GM12878 (cell line): ENCODE data around the gene CELSR3. TPM values are rescaled to one million over a fixed set of nuclear protein-coding genes. Genes with fewer than 3 reads are reported as not detected.

Source experiments
- BRCA1 ChIP-seq: IDR thresholded peaks from 2 replicates; pipeline ENCODE4 v1.6.1; 2011; ENCODE audit warnings: low read depth, low read length, improper control_type of control experiment
- CHD2 ChIP-seq: IDR thresholded peaks from 2 replicates; pipeline ENCODE4 v1.6.1; 2011; ENCODE audit warnings: low read depth, low read length, improper control_type of control experiment, borderline replicate concordance
- EGR1 ChIP-seq, 2 experiments: IDR thresholded peaks; 1 replicate in 1 of 2; 2 replicates in 1 of 2; pipeline ENCODE4 v1.6.1; 2011 to 2012; ENCODE audit warnings: low read depth in 2 of 2, low read length in 2 of 2, borderline replicate concordance in 1 of 2, mild to moderate bottlenecking in 1 of 2, moderate library complexity in 1 of 2
- MTA2 ChIP-seq: fragments of 450-650 bp; IDR thresholded peaks from 2 replicates; pipeline ENCODE4 v1.6.1; 2016; ENCODE audit warnings: low read depth, mild to moderate bottlenecking, moderate library complexity
- MYC ChIP-seq: IDR thresholded peaks from 2 replicates; pipeline ENCODE4 v1.6.1; 2011; ENCODE audit warnings: mild to moderate bottlenecking, low read length, moderate library complexity, inconsistent platforms; ENCODE audit not compliant: insufficient read depth, insufficient replicate concordance, insufficient read length, severe bottlenecking
- NBN ChIP-seq: fragments of 450-650 bp; IDR thresholded peaks from 2 replicates; pipeline ENCODE4 v1.6.1; 2016
- NFIC ChIP-seq: IDR thresholded peaks from 2 replicates; pipeline ENCODE4 v1.6.1; 2012; ENCODE audit warnings: low read depth, mild to moderate bottlenecking, inconsistent platforms, low read length, moderate library complexity
- NR2C2 ChIP-seq: IDR thresholded peaks from 2 replicates; pipeline ENCODE4 v1.6.1; 2011; ENCODE audit warnings: borderline replicate concordance, low read depth; ENCODE audit not compliant: control insufficient read depth, insufficient read length
- PML ChIP-seq: IDR thresholded peaks from 2 replicates; pipeline ENCODE4 v1.6.1; 2012; ENCODE audit warnings: low read length, inconsistent platforms
- RUNX3 ChIP-seq: IDR thresholded peaks from 2 replicates; pipeline ENCODE4 v1.6.1; 2012; ENCODE audit warnings: low read length, inconsistent platforms
- SREBF1 ChIP-seq: IDR thresholded peaks from 2 replicates; pipeline ENCODE4 v1.6.1; 2012; ENCODE audit warnings: mild to moderate bottlenecking, low read length
- ZBED1 ChIP-seq: IDR thresholded peaks from 2 replicates; pipeline ENCODE4 v1.6.1; 2016; ENCODE audit warnings: borderline replicate concordance
- polyA plus RNA-seq, 11 experiments: library from polyadenylated mRNA; depleted of rRNA in 4 of 11; unstranded in 6 of 11; stranded (reverse) in 5 of 11; fragments of >200 nt; fragmentation: Nextera tagmentation in 4 of 11; fragmentation: Illumina TruSeq in 1 of 11; extraction: Ambion mirVana in 4 of 11; extraction: Trizol in 1 of 11; gene quantifications; 1 replicate in 1 of 11; 2 replicates in 10 of 11; pipeline versions ENCODE4 v1.2.1 to v1.2.3, GENCODE V29; 2011 to 2016; ENCODE audit warnings: inconsistent platforms in 2 of 11, missing spikeins in 2 of 11, low read depth in 1 of 11
- total RNA-seq, 4 experiments: library from RNA; depleted of rRNA in 3 of 4; stranded (reverse); fragments of >200 nt in 3 of 4; fragmentation: Illumina TruSeq in 1 of 4; extraction: Trizol in 1 of 4; gene quantifications; 2 replicates each; pipeline versions ENCODE4 v1.2.1 to v1.2.3, GENCODE V29; 2013 to 2021
- TF ChIP-seq, protein P1 (sequence below): fragments of 450-650 bp; IDR thresholded peaks from 2 replicates; pipeline ENCODE4 v1.6.1; 2017; ENCODE audit warnings: mild to moderate bottlenecking, moderate library complexity
- TF ChIP-seq, protein P2 (sequence below): fragments of 450-650 bp; conservative IDR thresholded peaks from 2 replicates; pipeline ENCODE4 v1.6.1; 2017; ENCODE audit warnings: mild to moderate bottlenecking, moderate library complexity
- TF ChIP-seq, protein P3 (sequence below): fragments of 450-650 bp; IDR thresholded peaks from 2 replicates; pipeline ENCODE4 v1.6.1; 2018; ENCODE audit warnings: mild to moderate bottlenecking, low read depth, moderate library complexity; ENCODE audit not compliant: partially characterized antibody
- TF ChIP-seq, protein P4 (sequence below): fragments of 450-650 bp; IDR thresholded peaks from 2 replicates; pipeline ENCODE4 v1.6.1; 2016; ENCODE audit warnings: mild to moderate bottlenecking, moderate library complexity, borderline replicate concordance

Gene CELSR3
- total and polyA plus RNA-seq, 10 of the 15 experiments (the other 5 are each of a cell fraction or from before 2014, with no cell fraction given): 0.08 to 1.6 (median 0.57) TPM

DNA sequence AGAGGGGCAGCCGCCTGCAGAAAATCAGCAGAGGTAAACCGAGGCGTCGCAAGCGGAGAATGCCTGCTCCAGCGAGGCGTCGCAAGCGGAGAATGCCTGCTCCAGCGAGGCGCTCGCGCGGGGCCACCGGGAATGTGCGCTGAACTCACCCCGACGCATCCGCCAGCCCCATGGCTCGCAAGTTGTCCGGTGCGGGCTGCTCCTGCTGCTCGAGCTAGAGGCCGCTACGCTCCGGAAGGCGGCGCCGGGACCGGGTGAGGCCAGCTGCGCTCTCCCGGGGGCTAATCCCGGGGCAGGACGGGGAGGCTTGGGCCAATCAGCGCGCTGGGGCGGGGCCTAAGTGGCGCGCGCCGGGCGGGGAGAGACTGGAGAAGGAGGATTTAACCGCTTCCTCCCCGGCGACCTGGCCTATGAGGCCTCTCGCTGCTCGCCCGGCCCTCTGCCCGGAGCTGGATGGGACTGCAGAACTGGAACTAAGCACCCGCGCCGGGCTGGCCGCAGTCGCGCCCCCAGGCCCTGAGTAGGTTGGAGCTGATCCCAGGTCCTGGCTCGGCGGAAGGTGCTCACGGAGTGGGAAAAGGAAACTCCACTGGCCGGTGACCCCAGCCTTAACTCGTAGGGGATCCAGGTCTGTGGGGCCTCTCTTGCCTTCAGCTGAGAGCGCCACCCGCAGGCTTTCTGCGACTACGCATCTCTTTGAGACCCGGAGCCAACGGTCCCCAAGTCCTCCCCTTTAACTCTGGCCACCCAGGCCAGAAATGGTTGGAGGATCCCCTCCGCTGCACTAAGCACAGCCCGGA lies 27.3 kb downstream of the CELSR3 start, which contains the start of gene SLC26A6 (continued):
- TF ChIP-seq, protein P1, sequence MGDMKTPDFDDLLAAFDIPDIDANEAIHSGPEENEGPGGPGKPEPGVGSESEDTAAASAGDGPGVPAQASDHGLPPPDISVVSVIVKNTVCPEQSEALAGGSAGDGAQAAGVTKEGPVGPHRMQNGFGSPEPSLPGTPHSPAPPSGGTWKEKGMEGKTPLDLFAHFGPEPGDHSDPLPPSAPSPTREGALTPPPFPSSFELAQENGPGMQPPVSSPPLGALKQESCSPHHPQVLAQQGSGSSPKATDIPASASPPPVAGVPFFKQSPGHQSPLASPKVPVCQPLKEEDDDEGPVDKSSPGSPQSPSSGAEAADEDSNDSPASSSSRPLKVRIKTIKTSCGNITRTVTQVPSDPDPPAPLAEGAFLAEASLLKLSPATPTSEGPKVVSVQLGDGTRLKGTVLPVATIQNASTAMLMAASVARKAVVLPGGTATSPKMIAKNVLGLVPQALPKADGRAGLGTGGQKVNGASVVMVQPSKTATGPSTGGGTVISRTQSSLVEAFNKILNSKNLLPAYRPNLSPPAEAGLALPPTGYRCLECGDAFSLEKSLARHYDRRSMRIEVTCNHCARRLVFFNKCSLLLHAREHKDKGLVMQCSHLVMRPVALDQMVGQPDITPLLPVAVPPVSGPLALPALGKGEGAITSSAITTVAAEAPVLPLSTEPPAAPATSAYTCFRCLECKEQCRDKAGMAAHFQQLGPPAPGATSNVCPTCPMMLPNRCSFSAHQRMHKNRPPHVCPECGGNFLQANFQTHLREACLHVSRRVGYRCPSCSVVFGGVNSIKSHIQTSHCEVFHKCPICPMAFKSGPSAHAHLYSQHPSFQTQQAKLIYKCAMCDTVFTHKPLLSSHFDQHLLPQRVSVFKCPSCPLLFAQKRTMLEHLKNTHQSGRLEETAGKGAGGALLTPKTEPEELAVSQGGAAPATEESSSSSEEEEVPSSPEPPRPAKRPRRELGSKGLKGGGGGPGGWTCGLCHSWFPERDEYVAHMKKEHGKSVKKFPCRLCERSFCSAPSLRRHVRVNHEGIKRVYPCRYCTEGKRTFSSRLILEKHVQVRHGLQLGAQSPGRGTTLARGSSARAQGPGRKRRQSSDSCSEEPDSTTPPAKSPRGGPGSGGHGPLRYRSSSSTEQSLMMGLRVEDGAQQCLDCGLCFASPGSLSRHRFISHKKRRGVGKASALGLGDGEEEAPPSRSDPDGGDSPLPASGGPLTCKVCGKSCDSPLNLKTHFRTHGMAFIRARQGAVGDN: no peak
- TF ChIP-seq MYC (no peak), NBN (peak; percentile 77), PML (no peak), RUNX3 (no peak; the same call in 1 of the 2 replicates), BRCA1 (no peak), MTA2 (peak; percentile 45; the same call in 1 of the 2 replicates), CHD2 (peak; percentile 54; the same call in 1 of the 2 replicates), NFIC (no peak), NR2C2 (no peak), ZBED1 (no peak), SREBF1 (no peak), EGR1 (IDR thresholded peaks at IDR 0.05; ENCODE audit: borderline replicate concordance in 1 of 2, low read depth in 2 of 2, low read length in 2 of 2) (0 out of 3 replicates have a peak, but pooled peaks of 1 of the 2 experiments have one; percentile 14)
- TF ChIP-seq, protein P2, sequence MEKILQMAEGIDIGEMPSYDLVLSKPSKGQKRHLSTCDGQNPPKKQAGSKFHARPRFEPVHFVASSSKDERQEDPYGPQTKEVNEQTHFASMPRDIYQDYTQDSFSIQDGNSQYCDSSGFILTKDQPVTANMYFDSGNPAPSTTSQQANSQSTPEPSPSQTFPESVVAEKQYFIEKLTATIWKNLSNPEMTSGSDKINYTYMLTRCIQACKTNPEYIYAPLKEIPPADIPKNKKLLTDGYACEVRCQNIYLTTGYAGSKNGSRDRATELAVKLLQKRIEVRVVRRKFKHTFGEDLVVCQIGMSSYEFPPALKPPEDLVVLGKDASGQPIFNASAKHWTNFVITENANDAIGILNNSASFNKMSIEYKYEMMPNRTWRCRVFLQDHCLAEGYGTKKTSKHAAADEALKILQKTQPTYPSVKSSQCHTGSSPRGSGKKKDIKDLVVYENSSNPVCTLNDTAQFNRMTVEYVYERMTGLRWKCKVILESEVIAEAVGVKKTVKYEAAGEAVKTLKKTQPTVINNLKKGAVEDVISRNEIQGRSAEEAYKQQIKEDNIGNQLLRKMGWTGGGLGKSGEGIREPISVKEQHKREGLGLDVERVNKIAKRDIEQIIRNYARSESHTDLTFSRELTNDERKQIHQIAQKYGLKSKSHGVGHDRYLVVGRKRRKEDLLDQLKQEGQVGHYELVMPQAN: peak; percentile 78
- TF ChIP-seq, protein P3, sequence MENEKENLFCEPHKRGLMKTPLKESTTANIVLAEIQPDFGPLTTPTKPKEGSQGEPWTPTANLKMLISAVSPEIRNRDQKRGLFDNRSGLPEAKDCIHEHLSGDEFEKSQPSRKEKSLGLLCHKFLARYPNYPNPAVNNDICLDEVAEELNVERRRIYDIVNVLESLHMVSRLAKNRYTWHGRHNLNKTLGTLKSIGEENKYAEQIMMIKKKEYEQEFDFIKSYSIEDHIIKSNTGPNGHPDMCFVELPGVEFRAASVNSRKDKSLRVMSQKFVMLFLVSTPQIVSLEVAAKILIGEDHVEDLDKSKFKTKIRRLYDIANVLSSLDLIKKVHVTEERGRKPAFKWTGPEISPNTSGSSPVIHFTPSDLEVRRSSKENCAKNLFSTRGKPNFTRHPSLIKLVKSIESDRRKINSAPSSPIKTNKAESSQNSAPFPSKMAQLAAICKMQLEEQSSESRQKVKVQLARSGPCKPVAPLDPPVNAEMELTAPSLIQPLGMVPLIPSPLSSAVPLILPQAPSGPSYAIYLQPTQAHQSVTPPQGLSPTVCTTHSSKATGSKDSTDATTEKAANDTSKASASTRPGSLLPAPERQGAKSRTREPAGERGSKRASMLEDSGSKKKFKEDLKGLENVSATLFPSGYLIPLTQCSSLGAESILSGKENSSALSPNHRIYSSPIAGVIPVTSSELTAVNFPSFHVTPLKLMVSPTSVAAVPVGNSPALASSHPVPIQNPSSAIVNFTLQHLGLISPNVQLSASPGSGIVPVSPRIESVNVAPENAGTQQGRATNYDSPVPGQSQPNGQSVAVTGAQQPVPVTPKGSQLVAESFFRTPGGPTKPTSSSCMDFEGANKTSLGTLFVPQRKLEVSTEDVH: no peak
- TF ChIP-seq, protein P4, sequence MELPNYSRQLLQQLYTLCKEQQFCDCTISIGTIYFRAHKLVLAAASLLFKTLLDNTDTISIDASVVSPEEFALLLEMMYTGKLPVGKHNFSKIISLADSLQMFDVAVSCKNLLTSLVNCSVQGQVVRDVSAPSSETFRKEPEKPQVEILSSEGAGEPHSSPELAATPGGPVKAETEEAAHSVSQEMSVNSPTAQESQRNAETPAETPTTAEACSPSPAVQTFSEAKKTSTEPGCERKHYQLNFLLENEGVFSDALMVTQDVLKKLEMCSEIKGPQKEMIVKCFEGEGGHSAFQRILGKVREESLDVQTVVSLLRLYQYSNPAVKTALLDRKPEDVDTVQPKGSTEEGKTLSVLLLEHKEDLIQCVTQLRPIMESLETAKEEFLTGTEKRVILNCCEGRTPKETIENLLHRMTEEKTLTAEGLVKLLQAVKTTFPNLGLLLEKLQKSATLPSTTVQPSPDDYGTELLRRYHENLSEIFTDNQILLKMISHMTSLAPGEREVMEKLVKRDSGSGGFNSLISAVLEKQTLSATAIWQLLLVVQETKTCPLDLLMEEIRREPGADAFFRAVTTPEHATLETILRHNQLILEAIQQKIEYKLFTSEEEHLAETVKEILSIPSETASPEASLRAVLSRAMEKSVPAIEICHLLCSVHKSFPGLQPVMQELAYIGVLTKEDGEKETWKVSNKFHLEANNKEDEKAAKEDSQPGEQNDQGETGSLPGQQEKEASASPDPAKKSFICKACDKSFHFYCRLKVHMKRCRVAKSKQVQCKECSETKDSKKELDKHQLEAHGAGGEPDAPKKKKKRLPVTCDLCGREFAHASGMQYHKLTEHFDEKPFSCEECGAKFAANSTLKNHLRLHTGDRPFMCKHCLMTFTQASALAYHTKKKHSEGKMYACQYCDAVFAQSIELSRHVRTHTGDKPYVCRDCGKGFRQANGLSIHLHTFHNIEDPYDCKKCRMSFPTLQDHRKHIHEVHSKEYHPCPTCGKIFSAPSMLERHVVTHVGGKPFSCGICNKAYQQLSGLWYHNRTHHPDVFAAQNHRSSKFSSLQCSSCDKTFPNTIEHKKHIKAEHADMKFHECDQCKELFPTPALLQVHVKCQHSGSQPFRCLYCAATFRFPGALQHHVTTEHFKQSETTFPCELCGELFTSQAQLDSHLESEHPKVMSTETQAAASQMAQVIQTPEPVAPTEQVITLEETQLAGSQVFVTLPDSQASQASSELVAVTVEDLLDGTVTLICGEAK: no peak
